ENCODE data around the gene SLC37A4. TPM values are rescaled to one million over a fixed set of nuclear protein-coding genes. Genes with fewer than 3 reads are reported as not detected.
"Not testable (repeated sequence)": the region's sequence is repeated elsewhere in the genome, so short reads cannot be mapped to it uniquely, and the experiment has no call there.

The SLC37A4 gene
- total RNA-seq = 7.7 TPM

- DNase-seq (ENCODE audit: low spot score in 2 of 2) = peak; percentile 94 to 97
- FAIRE-seq = no peak
Observed at GRCh38 chr11:119030329-119031047, at the start of gene SLC37A4. SLC37A4 (minus strand) TSS chr11:119030877.

GRCh38 chr11:119078675-119079420 is 48.2 kb upstream of the SLC37A4 start:
- DNase-seq (ENCODE audit: low spot score in 2 of 2) = no peak
- FAIRE-seq = no peak

GRCh38 chr11:119077839-119078238 is 47.2 kb upstream of the SLC37A4 start:
- FAIRE-seq (no peak), DNase-seq (ENCODE audit: low spot score in 2 of 2) (no peak)

GRCh38 chr11:119067371-119068222 is 36.9 kb upstream of the SLC37A4 start, which contains the start of gene VPS11:
VPS11 (plus strand) TSS chr11:119067818; CDS start chr11:119067824, 6 bp downstream.
- FAIRE-seq = no peak
- DNase-seq (ENCODE audit: low spot score in 2 of 2) = peak; percentile 90 to 97

- DNase-seq (ENCODE audit: low spot score in 2 of 2) (no peak), FAIRE-seq (no peak)
Observed at GRCh38 chr11:119065369-119065768, 34.7 kb upstream of the SLC37A4 start.

- FAIRE-seq (no peak), DNase-seq (ENCODE audit: low spot score in 2 of 2) (no peak)
Observed at GRCh38 chr11:119062779-119063178, 32.1 kb upstream of the SLC37A4 start.

GRCh38 chr11:119061256-119061655 is 30.6 kb upstream of the SLC37A4 start:
- FAIRE-seq = no peak
- DNase-seq (ENCODE audit: low spot score in 2 of 2) = no peak

- not testable (repeated sequence) for FAIRE-seq; DNase-seq (ENCODE audit: low spot score in 2 of 2)
Observed at GRCh38 chr11:119059128-119059527, 28.5 kb upstream of the SLC37A4 start.

- no peak for FAIRE-seq
- DNase-seq (ENCODE audit: low spot score in 2 of 2) = peak; percentile 99
Observed at GRCh38 chr11:119057000-119057769, 26.5 kb upstream of the SLC37A4 start, which contains the start of gene HYOU1. HYOU1 (minus strand) TSS chr11:119057205; CDS start chr11:119056160, 1,045 bp downstream.

GRCh38 chr11:119056421-119056999 is 25.8 kb upstream of the SLC37A4 start:
- no peak for FAIRE-seq
- peak in 1 of 2 donors; percentile 51 for DNase-seq (ENCODE audit: low spot score in 2 of 2)

- no peak for FAIRE-seq
- DNase-seq (ENCODE audit: low spot score in 2 of 2) = no peak
Observed at GRCh38 chr11:119055901-119056300, 25.2 kb upstream of the SLC37A4 start.

- no peak for FAIRE-seq
- DNase-seq (ENCODE audit: low spot score in 2 of 2) = no peak
Observed at GRCh38 chr11:119054418-119054817, 23.7 kb upstream of the SLC37A4 start.

GRCh38 chr11:119052163-119052814 is 21.6 kb upstream of the SLC37A4 start:
- FAIRE-seq = no peak
- DNase-seq (ENCODE audit: low spot score in 2 of 2) = no peak

- FAIRE-seq = no peak
- no peak for DNase-seq (ENCODE audit: low spot score in 2 of 2)
Observed at GRCh38 chr11:119051440-119052162, 20.9 kb upstream of the SLC37A4 start.

GRCh38 chr11:119049081-119049480 is 18.4 kb upstream of the SLC37A4 start:
- FAIRE-seq = no peak
- no peak for DNase-seq (ENCODE audit: low spot score in 2 of 2)

GRCh38 chr11:119048644-119049043 is 18.0 kb upstream of the SLC37A4 start:
- no peak for DNase-seq (ENCODE audit: low spot score in 2 of 2)
- no peak for FAIRE-seq

- FAIRE-seq (no peak), DNase-seq (ENCODE audit: low spot score in 2 of 2) (no peak)
Observed at GRCh38 chr11:119047205-119047604, 16.5 kb upstream of the SLC37A4 start.

- DNase-seq (ENCODE audit: low spot score in 2 of 2) (no peak), FAIRE-seq (no peak)
Observed at GRCh38 chr11:119046489-119046888, 15.8 kb upstream of the SLC37A4 start.

All from frontal cortex (tissue), 4 donors.